A549 (cell line): ENCODE measurements around the gene SSUH2. TPM values are rescaled to one million over a fixed set of nuclear protein-coding genes. Genes with fewer than 3 reads are reported as not detected.

ENCODE experiments used
- ATAC-seq, 2 experiments: fragments of 200-7000 bp in 1 of 2; fragments of >200 bp in 1 of 2; cut with Nextera tagmentation in 1 of 2; cut with Tn5 transposase in 1 of 2; 3 replicates each; pipeline versions ENCODE4 v1.8.0 to v1.9.1; 2018 to 2020; ENCODE audit warnings: mild to moderate bottlenecking in 1 of 2, moderate library complexity in 1 of 2
- CTCF ChIA-PET: fragments of 300-600 bp; sonication (Branson Sonifier 250); formaldehyde crosslinking; extraction: SDS; loops from one replicate; lab custom pipeline; 2021; ENCODE audit warnings: antibody characterized with exemption, inconsistent platforms; lab: Yijun Ruan, JAX
- POLR2A ChIA-PET: fragments of 350-600 bp; formaldehyde crosslinking; extraction: SDS; loops from one replicate; lab custom pipeline; 2021; ENCODE audit warnings: antibody characterized with exemption, inconsistent platforms; lab: Yijun Ruan, JAX
- DNase-seq, 2 experiments: peaks; one replicate each; pipeline versions ENCODE4 v3.0.0 to v3.0.0-alpha.2; 2011 to 2016; ENCODE audit warnings: low read depth in 1 of 2, low spot score in 1 of 2
- FAIRE-seq: peaks from 2 replicates; lab custom pipeline; 2011; peaks lifted over from hg19 to GRCh38; lab: Jason Lieb, UNC
- H3K27ac ChIP-seq, 2 experiments: fragments of >200 bp; sonication (Bioruptor Twin); formaldehyde crosslinking; 3 replicates each; pipeline ENCODE4 v1.5.1; 2016 to 2017
- H3K4me1 ChIP-seq: fragments of >200 bp; sonication (Bioruptor Twin); formaldehyde crosslinking; 3 replicates; pipeline ENCODE4 v1.6.1; 2016
- H3K4me2 ChIP-seq: fragments of >200 bp; sonication (Bioruptor Twin); formaldehyde crosslinking; 3 replicates; pipeline ENCODE4 v1.6.1; 2016
- H3K4me3 ChIP-seq: fragments of >200 bp; sonication (Bioruptor Twin); formaldehyde crosslinking; 3 replicates; pipeline ENCODE4 v1.5.1; 2016
- H3K9me3 ChIP-seq: fragments of >200 bp; sonication (Bioruptor Twin); formaldehyde crosslinking; 3 replicates; pipeline ENCODE4 v1.6.1; 2016
- BCL3 ChIP-seq: fragments of >200 bp; sonication (Bioruptor Twin); formaldehyde crosslinking; IDR thresholded peaks from 3 replicates; pipeline ENCODE4 v1.6.1; 2016
- CTCF ChIP-seq: fragments of >200 bp; sonication (Bioruptor Twin); formaldehyde crosslinking; IDR thresholded peaks from 3 replicates; pipeline ENCODE4 v1.5.1; 2016
- EP300 ChIP-seq, 2 experiments: fragments of >200 bp; sonication (Bioruptor Twin); formaldehyde crosslinking; IDR thresholded peaks; 2 replicates in 1 of 2; 3 replicates in 1 of 2; pipeline ENCODE4 v1.6.1; 2016 to 2017
- FOSB ChIP-seq: fragments of 250-450 bp; sonication (Bioruptor Pico); IDR thresholded peaks from 2 replicates; pipeline ENCODE4 v1.5.0; 2020; ENCODE audit warnings: mild to moderate bottlenecking, moderate library complexity
- GATA3 ChIP-seq: IDR thresholded peaks from 2 replicates; pipeline ENCODE4 v1.6.1; 2012; ENCODE audit warnings: borderline replicate concordance
- HDAC2 ChIP-seq: fragments of 200-600 bp; sonication (generic); IDR thresholded peaks from 2 replicates; pipeline ENCODE4 v1.6.1; 2016
- HMGXB4 ChIP-seq: fragments of 250-450 bp; sonication (Bioruptor Pico); IDR thresholded peaks from 2 replicates; pipeline ENCODE4 v1.5.0; 2021; ENCODE audit warnings: mild to moderate bottlenecking, moderate library complexity, borderline replicate concordance
- HOXB13 ChIP-seq: fragments of 250-450 bp; sonication (Bioruptor Pico); IDR thresholded peaks from 2 replicates; pipeline ENCODE4 v1.5.0; 2020; ENCODE audit warnings: low read depth, mild to moderate bottlenecking, moderate library complexity
- KDM1A ChIP-seq: fragments of 200-600 bp; sonication (generic); IDR thresholded peaks from 2 replicates; pipeline ENCODE4 v1.6.1; 2016; ENCODE audit warnings: low read depth, mild to moderate bottlenecking
- PBX3 ChIP-seq: IDR thresholded peaks from 2 replicates; pipeline ENCODE4 v1.6.1; 2012
- RAD21 ChIP-seq, 2 experiments: fragments of >200 bp in 1 of 2; sonication (Bioruptor Twin) in 1 of 2; formaldehyde crosslinking in 1 of 2; IDR thresholded peaks in 1 of 2; conservative IDR thresholded peaks in 1 of 2; 2 replicates in 1 of 2; 3 replicates in 1 of 2; pipeline ENCODE4 v1.6.1; 2012 to 2018; ENCODE audit warnings: inconsistent platforms in 1 of 2
- RARB ChIP-seq: fragments of 250-450 bp; sonication (Bioruptor Pico); IDR thresholded peaks from 2 replicates; pipeline ENCODE4 v1.8.0; 2021; ENCODE audit warnings: mild to moderate bottlenecking, moderate library complexity
- SREBF2 ChIP-seq: fragments of 450-650 bp; IDR thresholded peaks from 2 replicates; pipeline ENCODE4 v1.6.1; 2014; ENCODE audit warnings: mild to moderate bottlenecking, moderate library complexity
- TP53 ChIP-seq: fragments of 250-450 bp; sonication (Bioruptor Pico); IDR thresholded peaks from 2 replicates; pipeline ENCODE4 v1.5.0; 2021; ENCODE audit warnings: mild to moderate bottlenecking, moderate library complexity
- ZNF302 ChIP-seq: fragments of 250-450 bp; sonication (Bioruptor Pico); IDR thresholded peaks from 2 replicates; pipeline ENCODE4 v1.9.0; 2021; ENCODE audit warnings: inconsistent platforms, mild to moderate bottlenecking, moderate library complexity
- WGBS: methylation state at CpG from one replicate; pipeline ENCODE4 v1.1.6; 2017; ENCODE audit errors: missing lambda C conversion rate; 5-methylcytosine and 5-hydroxymethylcytosine counted together
- polyA plus RNA-seq, 4 experiments: library from polyadenylated mRNA; depleted of rRNA in 3 of 4; stranded (reverse); fragments of >200 nt; fragmentation: RNase III in 1 of 4; extraction: RNeasy Plus Mini Kit Qiagen cat#74134 plus additional on column Dnase treatment in 1 of 4; gene quantifications; 2 replicates in 3 of 4; 3 replicates in 1 of 4; pipeline ENCODE4 v1.2.3, GENCODE V29; 2011 to 2017
- TF ChIP-seq, protein P1 (sequence below): fragments of 200-600 bp; sonication (generic); IDR thresholded peaks from 2 replicates; pipeline ENCODE4 v1.6.1; 2016; ENCODE audit warnings: antibody characterized with exemption, mild to moderate bottlenecking, moderate library complexity

The SSUH2 gene
- polyA plus RNA-seq, 2 of the 4 experiments (the other 2 are of a cell fraction) = 0.56 to 0.59 TPM

- Histone ChIP-seq H3K4me1 (peaks cover 29% of the 10 kb centered on the region), H3K4me2 (no peak overlapping the region), H3K4me3 (no peak overlapping the region), H3K9me3 (no peaks in the 10 kb centered on the region), H3K27ac (no peak overlapping the region)
- TF ChIP-seq HOXB13 (CRISPR knock-in tag) (no peak), TP53 (CRISPR knock-in tag) (no peak), CTCF (no peak), EP300 (IDR thresholded peaks at IDR 0.05) (no peak), PBX3 (no peak), SREBF2 (no peak), HMGXB4 (CRISPR knock-in tag) (no peak), GATA3 (no peak), BCL3 (no peak), RARB (CRISPR knock-in tag) (no peak), KDM1A (no peak), FOSB (no peak), RAD21 (conservative IDR thresholded peaks at IDR 0.05 in 1 of 2, IDR thresholded peaks at IDR 0.05 in 1 of 2) (no peak), ZNF302 (no peak), HDAC2 (no peak)
- TF ChIP-seq, protein P1, sequence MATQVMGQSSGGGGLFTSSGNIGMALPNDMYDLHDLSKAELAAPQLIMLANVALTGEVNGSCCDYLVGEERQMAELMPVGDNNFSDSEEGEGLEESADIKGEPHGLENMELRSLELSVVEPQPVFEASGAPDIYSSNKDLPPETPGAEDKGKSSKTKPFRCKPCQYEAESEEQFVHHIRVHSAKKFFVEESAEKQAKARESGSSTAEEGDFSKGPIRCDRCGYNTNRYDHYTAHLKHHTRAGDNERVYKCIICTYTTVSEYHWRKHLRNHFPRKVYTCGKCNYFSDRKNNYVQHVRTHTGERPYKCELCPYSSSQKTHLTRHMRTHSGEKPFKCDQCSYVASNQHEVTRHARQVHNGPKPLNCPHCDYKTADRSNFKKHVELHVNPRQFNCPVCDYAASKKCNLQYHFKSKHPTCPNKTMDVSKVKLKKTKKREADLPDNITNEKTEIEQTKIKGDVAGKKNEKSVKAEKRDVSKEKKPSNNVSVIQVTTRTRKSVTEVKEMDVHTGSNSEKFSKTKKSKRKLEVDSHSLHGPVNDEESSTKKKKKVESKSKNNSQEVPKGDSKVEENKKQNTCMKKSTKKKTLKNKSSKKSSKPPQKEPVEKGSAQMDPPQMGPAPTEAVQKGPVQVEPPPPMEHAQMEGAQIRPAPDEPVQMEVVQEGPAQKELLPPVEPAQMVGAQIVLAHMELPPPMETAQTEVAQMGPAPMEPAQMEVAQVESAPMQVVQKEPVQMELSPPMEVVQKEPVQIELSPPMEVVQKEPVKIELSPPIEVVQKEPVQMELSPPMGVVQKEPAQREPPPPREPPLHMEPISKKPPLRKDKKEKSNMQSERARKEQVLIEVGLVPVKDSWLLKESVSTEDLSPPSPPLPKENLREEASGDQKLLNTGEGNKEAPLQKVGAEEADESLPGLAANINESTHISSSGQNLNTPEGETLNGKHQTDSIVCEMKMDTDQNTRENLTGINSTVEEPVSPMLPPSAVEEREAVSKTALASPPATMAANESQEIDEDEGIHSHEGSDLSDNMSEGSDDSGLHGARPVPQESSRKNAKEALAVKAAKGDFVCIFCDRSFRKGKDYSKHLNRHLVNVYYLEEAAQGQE = no peak
- ATAC-seq = no peak
- no peak for DNase-seq
- CTCF ChIA-PET = interaction anchor here (1.2 to 1.3 kb wide), 3 partner anchors 14 to 182 kb away, joined by 3 read pairs; partner anchors contain the start of gene OXTR
- POLR2A ChIA-PET = no interaction called here
- FAIRE-seq = no peak
- WGBS = 69% methylated on average over 7 of the region's 7 CpGs
Measured at GRCh38 chr3:8660175-8661118, 15.8 kb upstream of the SSUH2 start.
